Right atrium auricular region (tissue), 2 donors: ENCODE results near the gene MPHOSPH8. TPM values are rescaled to one million over a fixed set of nuclear protein-coding genes. Genes with fewer than 3 reads are reported as not detected.
"Not testable (repeated sequence)": the region's sequence is repeated elsewhere in the genome, so short reads cannot be mapped to it uniquely, and the experiment has no call there.

ENCODE experiments used
- DNase-seq: peaks from one replicate; pipeline ENCODE4 v3.0.0-alpha.2; 2019; ENCODE audit warnings: low spot score
- H3K27ac ChIP-seq, 2 donors: fragments of 200-600 bp; sonication (generic); 1 replicate in 1 of 2; 2 replicates in 1 of 2; pipeline ENCODE4 v1.5.1; 2016 to 2019
- H3K27me3 ChIP-seq, 2 donors: fragments of 200-600 bp; sonication (generic); one replicate each; pipeline versions ENCODE4 v1.5.1 to v1.6.0; 2017 to 2019
- H3K36me3 ChIP-seq: fragments of 200-600 bp; sonication (generic); one replicate; pipeline ENCODE4 v1.5.1; 2016
- H3K4me1 ChIP-seq, 2 donors: fragments of 200-600 bp; sonication (generic); one replicate each; pipeline versions ENCODE4 v1.5.1 to v1.6.0; 2017 to 2019
- H3K4me3 ChIP-seq, 2 donors: fragments of 200-600 bp; sonication (generic); 1 replicate in 1 of 2; 2 replicates in 1 of 2; pipeline ENCODE4 v1.5.1; 2017 to 2019; ENCODE audit warnings: mild to moderate bottlenecking in 1 of 2, moderate library complexity in 1 of 2
- H3K9me3 ChIP-seq, 2 donors: fragments of 200-600 bp; sonication (generic); one replicate each; pipeline ENCODE4 v1.5.1; 2019
- CTCF ChIP-seq, 2 donors: fragments of 200-600 bp; sonication (generic); IDR thresholded peaks; one replicate each; pipeline ENCODE4 v1.5.1; 2019; ENCODE audit warnings: antibody characterized with exemption in 2 of 2
- total RNA-seq, 2 donors: library from RNA; depleted of rRNA; stranded (reverse); fragments of >200 nt; gene quantifications; one replicate each; pipeline ENCODE4 v1.1.0, GENCODE V29; 2016

MPHOSPH8 gene
- total RNA-seq, 2 donors from 2014 or later = 20.8 to 26.8 TPM

DNA sequence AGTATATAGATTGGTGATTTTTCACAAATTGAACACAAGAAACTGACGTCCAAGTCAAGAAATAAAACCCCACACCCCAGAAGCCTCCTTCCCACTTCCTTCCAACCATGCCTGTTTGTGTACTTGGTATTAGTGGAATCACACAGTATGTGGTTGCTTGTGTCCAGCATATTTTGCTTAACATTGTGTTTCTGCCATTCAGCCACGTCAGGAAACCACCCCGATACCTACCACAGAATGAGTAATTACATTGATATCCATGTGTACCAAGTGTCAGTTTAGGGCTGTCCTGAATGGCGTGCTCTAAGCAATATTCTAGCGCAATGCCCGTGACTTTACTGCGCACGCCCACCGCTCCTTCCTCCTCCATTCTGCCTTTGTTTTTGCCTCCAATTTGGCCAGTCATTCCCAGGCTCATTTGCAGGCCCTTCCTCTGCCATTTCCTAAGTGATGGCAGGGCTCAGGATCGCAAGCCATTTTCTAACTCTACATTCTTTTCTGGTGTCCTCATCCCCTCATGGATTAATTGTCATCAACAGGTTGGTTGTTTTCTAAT, 25.9 kb upstream of the MPHOSPH8 start:
- Histone ChIP-seq H3K4me3 (no peak overlapping the region), H3K27me3 (no peaks in the 10 kb centered on the region), H3K9me3 (no peaks in the 10 kb centered on the region), H3K4me1 (peaks cover 0 to 3% of the 10 kb centered on the region in 2 donors), H3K36me3 (no peaks in the 10 kb centered on the region), H3K27ac (no peak overlapping the region)
- DNase-seq = peak; percentile 26
- no peak for TF ChIP-seq CTCF (IDR thresholded peaks at IDR 0.05)

DNA sequence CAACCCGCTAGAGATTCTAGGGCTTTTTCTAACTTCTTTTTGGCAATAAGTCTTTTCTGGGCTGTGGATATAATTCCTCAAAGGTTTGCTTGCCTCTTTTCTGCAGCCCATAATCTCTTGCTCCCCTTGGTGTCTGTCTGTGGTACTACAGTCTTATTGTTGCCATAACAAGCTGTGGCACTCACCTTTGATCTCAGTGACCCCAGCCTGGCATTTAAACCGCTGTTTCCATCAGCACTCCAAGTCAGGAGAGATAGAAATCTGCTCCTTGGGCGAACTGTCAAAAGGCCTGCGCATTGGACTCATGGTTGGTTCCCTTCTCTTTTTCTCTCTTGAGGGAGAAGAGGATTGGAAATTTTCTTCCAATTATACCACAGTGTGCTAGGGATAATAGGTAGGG, 14.5 kb upstream of the MPHOSPH8 start:
- Histone ChIP-seq H3K9me3 (no peaks in the 10 kb centered on the region), H3K4me3 (no peak overlapping the region), H3K4me1 (no peaks in the 10 kb centered on the region), H3K27ac (no peak overlapping the region), H3K27me3 (no peaks in the 10 kb centered on the region), H3K36me3 (no peaks in the 10 kb centered on the region)
- no peak for DNase-seq
- TF ChIP-seq CTCF (IDR thresholded peaks at IDR 0.05) = peak in 1 of 2 donors; percentile 50

- no peak for TF ChIP-seq CTCF (IDR thresholded peaks at IDR 0.05)
- H3K36me3 ChIP-seq = no peaks in the 10 kb centered on the region
- no peaks in the 10 kb centered on the region for H3K9me3 ChIP-seq
- H3K4me1 ChIP-seq = no peaks in the 10 kb centered on the region
- H3K27ac ChIP-seq = no peak overlapping the region
- no peak overlapping the region for H3K4me3 ChIP-seq
- no peak for DNase-seq
- H3K27me3 ChIP-seq = no peaks in the 10 kb centered on the region
Measured at GRCh38 chr13:19622193-19622592, 11.3 kb upstream of the MPHOSPH8 start.

DNA sequence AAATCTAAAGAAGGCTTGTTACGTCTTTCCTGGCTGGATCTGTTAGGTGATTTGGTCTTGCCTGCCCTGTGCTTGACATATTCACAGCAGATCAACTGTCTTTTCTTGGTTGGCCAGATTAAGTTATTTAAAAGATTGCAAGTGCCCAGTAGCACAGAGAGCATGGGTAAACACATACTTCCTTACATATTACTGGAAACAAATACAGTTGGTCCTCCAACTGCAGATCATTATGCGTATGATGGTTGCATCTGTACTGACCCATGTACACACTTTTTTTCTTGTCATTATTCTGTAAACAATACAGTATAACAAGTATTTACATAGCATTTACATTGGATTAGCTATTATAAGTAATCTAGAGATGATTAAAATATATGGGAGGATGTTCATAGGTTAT, 9.2 kb upstream of the MPHOSPH8 start:
- TF ChIP-seq CTCF (IDR thresholded peaks at IDR 0.05) = no peak
- H3K36me3 ChIP-seq = no peaks in the 10 kb centered on the region
- H3K4me1 ChIP-seq = no peaks in the 10 kb centered on the region
- H3K27ac ChIP-seq = no peak overlapping the region
- H3K9me3 ChIP-seq = no peaks in the 10 kb centered on the region
- H3K27me3 ChIP-seq = no peaks in the 10 kb centered on the region
- DNase-seq = no peak
- H3K4me3 ChIP-seq = no peak overlapping the region

DNA sequence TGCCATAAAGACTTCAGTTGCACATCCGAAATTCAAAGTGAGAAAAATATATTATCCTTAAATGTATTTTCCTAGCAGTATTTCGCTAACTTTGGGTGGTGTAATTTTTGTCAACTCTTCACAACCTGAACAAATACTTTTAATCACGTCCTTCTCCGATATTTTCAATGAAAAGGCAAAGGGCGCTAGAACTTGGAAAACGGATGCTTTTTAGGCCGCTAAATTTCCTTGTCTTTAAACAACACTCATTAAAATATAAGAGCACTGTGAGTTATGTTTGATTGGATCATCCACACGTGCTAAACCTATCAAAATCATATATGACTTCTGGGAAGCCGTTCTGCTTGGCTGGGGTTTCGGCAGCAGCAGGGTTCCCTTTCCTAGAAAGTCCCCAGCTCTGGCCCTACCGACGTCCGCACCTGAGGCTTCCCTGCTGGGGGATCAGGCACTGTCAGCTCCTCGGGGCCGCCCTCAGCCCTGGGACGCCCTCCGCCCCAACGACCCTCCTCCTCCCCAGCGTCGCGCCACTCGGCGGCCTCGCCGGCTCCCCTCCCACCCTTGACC, 462 bp upstream of the MPHOSPH8 start:
- no peaks in the 10 kb centered on the region for H3K27me3 ChIP-seq
- peaks cover 0 to 25% of the 10 kb centered on the region in 2 donors for H3K4me1 ChIP-seq
- H3K36me3 ChIP-seq = no peaks in the 10 kb centered on the region
- peak overlapping the region; percentile 96 to 97 for H3K27ac ChIP-seq
- no peak for TF ChIP-seq CTCF (IDR thresholded peaks at IDR 0.05)
- no peak for DNase-seq
- H3K9me3 ChIP-seq = no peaks in the 10 kb centered on the region
- H3K4me3 ChIP-seq = peak overlapping the region; percentile 74 to 77

GRCh38 chr13:19634256-19634740, 839 bp downstream of the MPHOSPH8 start:
- no peaks in the 10 kb centered on the region for H3K27me3 ChIP-seq
- H3K27ac ChIP-seq = peak overlapping the region; percentile 96 to 97
- H3K36me3 ChIP-seq = no peaks in the 10 kb centered on the region
- H3K9me3 ChIP-seq = no peaks in the 10 kb centered on the region
- TF ChIP-seq CTCF (IDR thresholded peaks at IDR 0.05) = no peak
- no peak for DNase-seq
- H3K4me3 ChIP-seq = peak overlapping the region; percentile 74 to 77
- H3K4me1 ChIP-seq = peaks cover 0 to 25% of the 10 kb centered on the region in 2 donors

- not testable (repeated sequence) for DNase-seq, H3K9me3 ChIP-seq, H3K36me3 ChIP-seq, H3K27ac ChIP-seq, H3K27me3 ChIP-seq, H3K4me3 ChIP-seq
- H3K4me1 ChIP-seq = peaks cover 0 to 25% of the 10 kb centered on the region in 2 donors
Measured at GRCh38 chr13:19635926-19636325, 2.5 kb downstream of the MPHOSPH8 start.
